Measurements from ENCODE around the gene SAMD11.

Gene SAMD11

GRCh38 chr1:905811-906599, 17.7 kb upstream of the SAMD11 start:
- no peak for DNase-seq

- DNase-seq, result no peak
Measured at GRCh38 chr1:906600-907420, 16.9 kb upstream of the SAMD11 start.

GRCh38 chr1:907611-908451, 15.9 kb upstream of the SAMD11 start:
- DNase-seq, result no peak

- no peak for DNase-seq
Measured at GRCh38 chr1:908661-909060, 15.1 kb upstream of the SAMD11 start.

GRCh38 chr1:909861-910310, 13.8 kb upstream of the SAMD11 start:
- no peak for DNase-seq

GRCh38 chr1:910311-910880, 13.3 kb upstream of the SAMD11 start:
- no peak for DNase-seq

GRCh38 chr1:910881-911721, 12.6 kb upstream of the SAMD11 start:
- no peak for DNase-seq

GRCh38 chr1:911875-912739, 11.6 kb upstream of the SAMD11 start:
- no peak for DNase-seq

GRCh38 chr1:912740-913301, 10.9 kb upstream of the SAMD11 start:
- DNase-seq, result no peak

GRCh38 chr1:913491-914130, 10.1 kb upstream of the SAMD11 start:
- no peak for DNase-seq

GRCh38 chr1:914131-914890, 9.4 kb upstream of the SAMD11 start:
- no peak for DNase-seq

GRCh38 chr1:914891-915280, 8.8 kb upstream of the SAMD11 start:
- DNase-seq, result no peak

- DNase-seq, result no peak
Measured at GRCh38 chr1:915295-916172, 8.2 kb upstream of the SAMD11 start.

- DNase-seq, result no peak
Measured at GRCh38 chr1:916173-917075, 7.3 kb upstream of the SAMD11 start.

- DNase-seq, result no peak
Measured at GRCh38 chr1:917076-917459, 6.7 kb upstream of the SAMD11 start.

- DNase-seq, result no peak
Measured at GRCh38 chr1:917466-918091, 6.1 kb upstream of the SAMD11 start.

- no peak for DNase-seq
Measured at GRCh38 chr1:918353-918752, 5.4 kb upstream of the SAMD11 start.

All from NCI-H1694 (cell line).